HG03520 (cell line): Measurements from ENCODE around the gene PCSK1N.

Experiments
- ATAC-seq: cut with Tn5 transposase; IDR thresholded peaks from one replicate; pipeline ENCODE4 v1.9.1; 2021; ENCODE audit warnings: mild to moderate bottlenecking, moderate library complexity; ENCODE audit not compliant: unreplicated experiment

The PCSK1N gene

GRCh38 chrX:48791063-48791820 is 44.2 kb downstream of the PCSK1N start:
- no peak for ATAC-seq

- no peak for ATAC-seq
These were observed 44.9 kb downstream of the PCSK1N start for GRCh38 chrX:48790477-48790876.

GRCh38 chrX:48789366-48790220 is 45.8 kb downstream of the PCSK1N start:
- ATAC-seq: no peak

GRCh38 chrX:48787505-48788443 is 47.6 kb downstream of the PCSK1N start:
- ATAC-seq: no peak

GRCh38 chrX:48786825-48787504 is 48.4 kb downstream of the PCSK1N start:
- no peak for ATAC-seq

- ATAC-seq: no peak
These were observed 49.0 kb downstream of the PCSK1N start, which contains the start of gene GATA1 for GRCh38 chrX:48786341-48786800. Gene GATA1 (plus strand): TSS chrX:48786590. CDS start chrX:48791110, 4,520 bp downstream.

- no peak for ATAC-seq
These were observed 49.7 kb downstream of the PCSK1N start for GRCh38 chrX:48785540-48786214.

GRCh38 chrX:48785186-48785539 is 50.2 kb downstream of the PCSK1N start:
- ATAC-seq: no peak

- no peak for ATAC-seq
These were observed 50.7 kb downstream of the PCSK1N start for GRCh38 chrX:48784726-48785125.

- ATAC-seq: no peak
These were observed 52.6 kb downstream of the PCSK1N start for GRCh38 chrX:48782795-48783194.

- no peak for ATAC-seq
These were observed 53.2 kb downstream of the PCSK1N start for GRCh38 chrX:48782216-48782615.

- ATAC-seq: no peak
These were observed 53.7 kb downstream of the PCSK1N start for GRCh38 chrX:48781705-48782104.
